Measurements from ENCODE around the gene MME.

The MME gene

DNA sequence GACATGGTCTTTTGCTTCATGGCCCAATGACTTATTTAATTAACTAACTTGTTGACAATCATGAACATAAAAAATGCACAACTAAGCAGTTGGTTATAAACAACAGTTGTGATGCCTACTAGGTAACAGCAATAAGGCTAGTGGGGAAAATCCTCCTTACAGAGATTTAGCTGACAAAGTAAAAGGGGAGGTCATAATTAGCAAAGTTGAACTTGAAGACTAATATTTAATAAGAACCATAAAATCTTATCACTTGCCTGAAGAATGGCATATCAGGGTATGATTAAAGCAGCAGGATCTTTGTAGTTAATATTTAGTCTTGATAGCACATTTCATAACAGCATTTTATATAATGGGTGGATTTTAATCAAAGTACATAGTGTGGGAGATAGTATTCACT lies 84.2 kb downstream of the MME start:
- no peak overlapping the region for H3K9ac ChIP-seq
- no peak overlapping the region for H2AFZ ChIP-seq (ENCODE audit: low read depth)
- no peak overlapping the region for H3K27ac ChIP-seq
- no peaks in the 10 kb centered on the region for H3K27me3 ChIP-seq (ENCODE audit: insufficient read depth, low read depth)
- no peak overlapping the region for H3K4me3 ChIP-seq (IDR thresholded peaks at IDR 0.05; ENCODE audit: insufficient read depth, low read depth, low read length)
- H3K4me1 ChIP-seq (ENCODE audit: low read depth, poor library complexity, severe bottlenecking): no peaks in the 10 kb centered on the region
- H3K79me2 ChIP-seq (ENCODE audit: insufficient read depth, low read depth): no peaks in the 10 kb centered on the region
- H4K20me1 ChIP-seq (ENCODE audit: insufficient read depth): no peaks in the 10 kb centered on the region
- no peak overlapping the region for H3K4me2 ChIP-seq
- no peaks in the 10 kb centered on the region for H3K36me3 ChIP-seq (ENCODE audit: insufficient read depth)
- TF ChIP-seq, protein P1, sequence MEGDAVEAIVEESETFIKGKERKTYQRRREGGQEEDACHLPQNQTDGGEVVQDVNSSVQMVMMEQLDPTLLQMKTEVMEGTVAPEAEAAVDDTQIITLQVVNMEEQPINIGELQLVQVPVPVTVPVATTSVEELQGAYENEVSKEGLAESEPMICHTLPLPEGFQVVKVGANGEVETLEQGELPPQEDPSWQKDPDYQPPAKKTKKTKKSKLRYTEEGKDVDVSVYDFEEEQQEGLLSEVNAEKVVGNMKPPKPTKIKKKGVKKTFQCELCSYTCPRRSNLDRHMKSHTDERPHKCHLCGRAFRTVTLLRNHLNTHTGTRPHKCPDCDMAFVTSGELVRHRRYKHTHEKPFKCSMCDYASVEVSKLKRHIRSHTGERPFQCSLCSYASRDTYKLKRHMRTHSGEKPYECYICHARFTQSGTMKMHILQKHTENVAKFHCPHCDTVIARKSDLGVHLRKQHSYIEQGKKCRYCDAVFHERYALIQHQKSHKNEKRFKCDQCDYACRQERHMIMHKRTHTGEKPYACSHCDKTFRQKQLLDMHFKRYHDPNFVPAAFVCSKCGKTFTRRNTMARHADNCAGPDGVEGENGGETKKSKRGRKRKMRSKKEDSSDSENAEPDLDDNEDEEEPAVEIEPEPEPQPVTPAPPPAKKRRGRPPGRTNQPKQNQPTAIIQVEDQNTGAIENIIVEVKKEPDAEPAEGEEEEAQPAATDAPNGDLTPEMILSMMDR (conservative IDR thresholded peaks at IDR 0.05; ENCODE audit: low read depth, low read length): no peak

GRCh38 chr3:155166441-155166840 lies 86.3 kb downstream of the MME start:
- H3K4me2 ChIP-seq: no peak overlapping the region
- no peaks in the 10 kb centered on the region for H4K20me1 ChIP-seq (ENCODE audit: insufficient read depth)
- no peaks in the 10 kb centered on the region for H3K4me1 ChIP-seq (ENCODE audit: low read depth, poor library complexity, severe bottlenecking)
- no peaks in the 10 kb centered on the region for H3K36me3 ChIP-seq (ENCODE audit: insufficient read depth)
- H3K4me3 ChIP-seq (IDR thresholded peaks at IDR 0.05; ENCODE audit: insufficient read depth, low read depth, low read length): no peak overlapping the region
- no peak overlapping the region for H3K27ac ChIP-seq
- no peaks in the 10 kb centered on the region for H3K79me2 ChIP-seq (ENCODE audit: insufficient read depth, low read depth)
- TF ChIP-seq, protein P1 (conservative IDR thresholded peaks at IDR 0.05; ENCODE audit: low read depth, low read length): no peak
- H3K27me3 ChIP-seq (ENCODE audit: insufficient read depth, low read depth): no peaks in the 10 kb centered on the region
- no peak overlapping the region for H2AFZ ChIP-seq (ENCODE audit: low read depth)
- no peak overlapping the region for H3K9ac ChIP-seq

DNA sequence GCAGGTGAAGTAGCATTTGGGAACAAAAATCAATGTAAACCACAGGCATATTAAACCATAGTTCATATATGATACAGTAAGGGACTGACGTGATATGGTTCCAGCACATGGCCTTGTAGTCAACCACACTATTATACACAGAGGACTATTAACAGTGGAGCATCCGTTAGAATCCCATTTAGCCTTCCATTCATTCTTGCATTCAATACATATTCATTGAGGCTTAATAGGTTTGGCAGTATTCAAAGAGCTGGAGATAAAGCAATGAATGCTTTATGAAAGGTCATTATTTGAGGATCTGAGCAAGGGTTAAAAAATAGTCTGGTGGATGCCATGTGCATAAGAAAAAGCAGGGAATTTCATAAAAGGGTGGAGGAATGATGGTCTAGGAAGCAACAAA lies 89.1 kb downstream of the MME start:
- Histone ChIP-seq H4K20me1 (ENCODE audit: insufficient read depth) (no peaks in the 10 kb centered on the region), H3K27ac (no peak overlapping the region), H3K4me1 (ENCODE audit: low read depth, poor library complexity, severe bottlenecking) (no peaks in the 10 kb centered on the region), H3K4me3 (IDR thresholded peaks at IDR 0.05; ENCODE audit: insufficient read depth, low read depth, low read length) (no peak overlapping the region), H3K4me2 (no peak overlapping the region), H3K27me3 (ENCODE audit: insufficient read depth, low read depth) (no peaks in the 10 kb centered on the region), H3K79me2 (ENCODE audit: insufficient read depth, low read depth) (no peaks in the 10 kb centered on the region), H3K9ac (no peak overlapping the region), H3K36me3 (ENCODE audit: insufficient read depth) (no peaks in the 10 kb centered on the region), H2AFZ (ENCODE audit: low read depth) (no peak overlapping the region)
- TF ChIP-seq, protein P1 (conservative IDR thresholded peaks at IDR 0.05; ENCODE audit: low read depth, low read length): no peak

DNA sequence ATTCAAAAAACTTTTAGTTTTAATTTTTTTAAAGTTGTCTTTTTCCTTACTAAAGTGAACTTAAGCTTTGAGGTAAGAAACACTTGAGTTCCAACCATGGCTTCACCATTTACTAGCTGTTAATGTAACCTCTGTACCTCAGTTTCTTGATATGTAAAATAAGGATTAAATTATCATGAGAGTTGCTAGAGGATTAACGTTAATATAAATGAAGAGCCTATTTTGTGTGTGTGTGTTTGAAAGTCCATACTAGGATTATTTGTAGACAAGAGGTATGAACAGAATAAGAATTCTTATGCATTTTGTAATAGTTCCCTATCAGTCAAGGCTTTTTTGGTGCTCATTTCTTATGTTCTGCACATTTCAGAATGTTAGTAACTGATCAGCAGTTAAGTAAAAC lies 93.7 kb downstream of the MME start:
- no peaks in the 10 kb centered on the region for H3K36me3 ChIP-seq (ENCODE audit: insufficient read depth)
- no peaks in the 10 kb centered on the region for H3K79me2 ChIP-seq (ENCODE audit: insufficient read depth, low read depth)
- TF ChIP-seq, protein P1 (conservative IDR thresholded peaks at IDR 0.05; ENCODE audit: low read depth, low read length): no peak
- H2AFZ ChIP-seq (ENCODE audit: low read depth): no peak overlapping the region
- H3K4me1 ChIP-seq (ENCODE audit: low read depth, poor library complexity, severe bottlenecking): no peaks in the 10 kb centered on the region
- H3K4me3 ChIP-seq (IDR thresholded peaks at IDR 0.05; ENCODE audit: insufficient read depth, low read depth, low read length): no peak overlapping the region
- no peak overlapping the region for H3K9ac ChIP-seq
- H4K20me1 ChIP-seq (ENCODE audit: insufficient read depth): no peaks in the 10 kb centered on the region
- H3K4me2 ChIP-seq: no peak overlapping the region
- H3K27ac ChIP-seq: no peak overlapping the region
- H3K27me3 ChIP-seq (ENCODE audit: insufficient read depth, low read depth): no peaks in the 10 kb centered on the region

Measured in KMS-11 (cell line).